ENCODE data around the gene SPSB2.

The SPSB2 gene

DNA sequence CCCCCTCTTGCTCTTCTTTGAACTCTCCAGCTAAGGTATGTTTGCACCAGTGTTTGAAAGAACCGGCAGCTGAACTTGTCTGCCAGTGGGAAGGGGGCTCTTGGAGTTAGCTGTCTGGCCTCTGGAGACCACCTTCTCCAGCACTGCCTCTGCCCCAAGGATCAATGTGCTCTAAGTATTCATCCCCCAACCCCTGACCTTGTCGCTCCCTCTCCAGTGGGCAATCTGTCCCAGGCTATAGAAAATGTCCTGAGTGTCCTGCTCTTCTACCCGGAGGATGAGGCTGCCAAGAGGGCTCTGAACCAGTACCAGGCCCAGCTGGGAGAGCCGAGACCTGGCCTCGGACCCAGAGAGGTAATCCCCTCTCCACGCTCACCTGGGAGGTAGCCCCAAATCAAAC, 42.1 kb downstream of the SPSB2 start:
- DNase-seq (ENCODE audit: low spot score) = no peak

DNA sequence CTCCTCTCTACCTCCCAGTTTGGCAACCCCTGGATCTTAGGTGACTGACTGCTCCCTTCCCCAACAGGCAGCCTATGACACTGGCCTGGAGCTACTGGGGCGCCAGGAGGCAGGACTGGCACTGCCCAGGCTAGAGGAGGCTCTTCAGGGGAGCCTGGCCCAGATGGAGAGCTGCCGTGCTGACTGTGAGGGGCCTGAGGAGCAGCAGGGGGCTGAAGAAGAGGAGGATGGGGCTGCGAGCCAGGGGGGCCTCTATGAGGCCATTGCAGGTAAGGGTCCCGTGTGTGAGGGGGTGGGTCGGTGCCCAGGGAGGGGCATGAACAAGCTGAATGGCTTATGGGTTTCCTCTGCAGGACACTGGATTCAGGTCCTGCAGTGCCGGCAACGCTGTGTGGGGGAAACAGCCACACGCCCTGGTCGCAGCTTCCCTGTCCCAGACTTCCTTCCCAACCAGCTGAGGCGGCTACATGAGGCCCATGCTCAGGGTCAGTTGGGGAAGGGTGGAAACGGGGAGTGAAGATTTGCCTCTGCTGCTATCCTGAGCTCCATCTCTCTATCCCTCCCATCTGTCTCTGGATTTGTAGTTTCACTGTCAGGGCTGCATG, 42.7 kb downstream of the SPSB2 start:
- no peak for DNase-seq (ENCODE audit: low spot score)

DNA sequence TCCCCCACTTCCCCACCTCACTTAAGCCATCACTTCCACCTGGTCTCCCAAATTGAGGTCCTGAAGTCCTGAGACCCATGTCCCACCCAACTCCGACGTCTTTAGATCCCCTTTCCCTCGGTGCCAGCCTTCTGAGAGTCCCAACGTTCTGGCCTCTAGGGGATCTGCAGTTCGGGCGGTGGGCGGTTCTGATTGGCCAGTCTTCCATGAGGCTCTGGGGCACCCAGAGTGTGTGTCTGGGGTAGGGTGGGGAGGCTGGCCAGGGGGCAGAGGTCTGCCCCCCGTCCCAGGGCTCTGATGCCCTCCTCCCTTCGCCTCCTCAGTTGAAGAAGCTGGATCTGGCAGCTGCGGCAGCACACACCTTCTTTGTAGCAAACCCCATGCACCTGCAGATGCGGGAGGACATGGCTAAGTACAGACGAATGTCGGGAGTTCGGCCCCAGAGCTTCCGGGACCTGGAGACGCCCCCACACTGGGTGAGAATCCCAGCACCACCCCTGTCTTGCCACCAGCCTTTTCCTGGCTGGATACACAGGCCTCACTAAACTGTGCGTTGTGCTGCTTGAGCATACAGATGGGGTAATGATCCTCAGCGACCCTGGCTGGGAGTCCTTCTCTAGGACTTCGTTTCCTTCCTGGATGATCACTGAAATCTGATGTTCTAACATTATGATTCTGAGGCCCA, 43.4 kb downstream of the SPSB2 start:
- peak; percentile 86 for DNase-seq (ENCODE audit: low spot score)

DNA sequence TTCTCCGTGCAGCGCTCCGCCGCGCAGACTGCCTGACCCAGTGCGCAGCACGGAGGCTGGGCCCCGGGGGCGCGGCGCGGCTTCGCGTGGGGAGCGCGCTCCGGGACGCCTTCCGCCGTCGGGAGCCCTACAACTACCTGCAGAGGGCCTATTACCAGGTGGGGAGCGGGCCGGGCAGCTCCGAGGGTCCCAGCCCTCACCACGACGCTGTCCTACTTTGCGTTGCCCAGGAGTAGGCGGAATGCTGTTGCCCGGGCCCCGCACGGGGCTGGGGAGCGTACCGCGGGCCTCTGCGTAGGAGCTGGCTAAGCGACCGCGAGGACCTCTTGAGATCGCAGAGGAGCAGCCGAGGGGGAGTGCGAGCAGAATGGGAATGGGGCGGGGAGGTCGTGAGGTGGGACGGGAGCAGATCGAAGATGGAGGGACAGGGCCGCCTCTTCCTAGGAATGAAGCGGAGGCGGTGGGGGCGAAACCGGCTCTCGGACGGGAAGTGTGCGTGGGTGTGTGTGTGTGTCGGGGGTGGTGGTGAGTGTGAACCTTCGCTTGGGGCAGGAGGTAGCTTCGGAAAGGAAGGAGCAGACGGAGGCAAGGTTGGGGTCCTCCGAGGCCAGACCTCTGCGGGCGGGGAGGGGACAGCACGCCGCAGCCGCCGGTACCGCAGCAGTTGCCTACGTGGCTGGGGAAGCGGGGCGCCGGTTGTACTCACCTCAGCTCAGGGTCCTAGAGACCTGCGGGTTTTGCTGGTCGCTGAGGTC, 44.1 kb downstream of the SPSB2 start:
- DNase-seq (ENCODE audit: low spot score) = peak; percentile 74

DNA sequence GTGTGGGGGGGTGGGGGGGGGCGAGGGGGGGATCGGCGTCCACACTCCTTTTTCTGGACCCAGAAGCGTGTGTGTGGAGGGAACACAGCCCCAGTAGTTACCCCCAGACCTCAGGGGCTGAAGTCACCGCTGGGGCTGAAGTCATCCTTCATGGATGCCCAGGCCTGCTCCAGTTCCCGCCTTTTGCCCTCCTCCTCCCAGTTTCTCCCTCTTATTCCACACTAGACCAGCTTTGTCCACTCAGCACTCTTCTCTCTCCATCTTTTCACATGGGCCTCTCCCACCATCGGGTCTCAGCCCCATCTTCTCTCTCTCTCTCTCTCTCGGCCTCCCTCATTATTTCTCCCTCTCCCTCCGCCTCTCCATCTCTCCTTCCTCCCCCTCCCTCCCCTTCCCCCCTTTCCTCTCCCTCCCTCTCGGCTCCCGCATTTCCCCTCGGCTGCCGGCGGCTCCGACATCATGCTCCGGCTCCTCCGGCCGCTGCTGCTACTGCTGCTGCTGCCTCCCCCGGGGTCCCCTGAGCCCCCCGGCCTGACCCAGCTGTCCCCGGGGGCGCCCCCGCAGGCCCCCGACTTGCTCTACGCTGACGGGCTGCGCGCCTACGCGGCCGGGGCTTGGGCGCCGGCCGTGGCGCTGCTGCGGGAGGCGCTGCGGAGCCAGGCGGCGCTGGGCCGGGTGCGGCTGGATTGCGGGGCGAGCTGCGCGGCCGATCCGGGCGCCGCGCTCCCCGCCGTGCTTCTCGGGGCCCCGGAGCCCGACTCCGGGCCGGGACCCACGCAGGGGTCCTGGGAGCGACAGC, 44.9 kb downstream of the SPSB2 start, which contains the start of gene P3H3:
TSS of gene P3H3 (plus strand) at position 426 of the 799 bp plus-strand sequence. CDS start at position 460, 34 bp downstream.
- peak; percentile 73 for DNase-seq (ENCODE audit: low spot score)

DNA sequence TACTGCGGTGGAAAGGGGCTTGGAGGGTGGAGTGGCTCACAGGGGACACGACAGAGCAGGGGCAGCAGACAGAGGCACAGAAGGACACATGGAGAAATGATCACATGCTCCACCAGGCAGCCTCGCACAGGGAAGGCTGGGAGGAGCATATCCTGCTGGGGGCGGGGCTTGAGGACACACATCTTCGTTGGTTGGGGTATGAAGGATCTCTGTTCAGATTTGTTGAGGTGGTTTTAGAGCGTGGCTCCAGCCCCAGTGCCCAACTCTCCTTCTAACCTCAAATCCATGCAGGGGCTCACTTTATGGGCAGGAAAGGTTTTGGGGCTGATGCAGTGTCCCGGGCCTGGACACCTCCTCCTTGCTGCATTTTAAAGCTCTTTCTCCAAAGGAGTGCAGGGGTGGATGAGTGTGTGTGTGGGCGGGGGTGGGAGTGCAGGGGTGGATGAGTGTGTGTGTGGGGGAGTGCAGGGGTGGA, 45.6 kb downstream of the SPSB2 start:
- DNase-seq (ENCODE audit: low spot score) = peak; percentile 95

DNA sequence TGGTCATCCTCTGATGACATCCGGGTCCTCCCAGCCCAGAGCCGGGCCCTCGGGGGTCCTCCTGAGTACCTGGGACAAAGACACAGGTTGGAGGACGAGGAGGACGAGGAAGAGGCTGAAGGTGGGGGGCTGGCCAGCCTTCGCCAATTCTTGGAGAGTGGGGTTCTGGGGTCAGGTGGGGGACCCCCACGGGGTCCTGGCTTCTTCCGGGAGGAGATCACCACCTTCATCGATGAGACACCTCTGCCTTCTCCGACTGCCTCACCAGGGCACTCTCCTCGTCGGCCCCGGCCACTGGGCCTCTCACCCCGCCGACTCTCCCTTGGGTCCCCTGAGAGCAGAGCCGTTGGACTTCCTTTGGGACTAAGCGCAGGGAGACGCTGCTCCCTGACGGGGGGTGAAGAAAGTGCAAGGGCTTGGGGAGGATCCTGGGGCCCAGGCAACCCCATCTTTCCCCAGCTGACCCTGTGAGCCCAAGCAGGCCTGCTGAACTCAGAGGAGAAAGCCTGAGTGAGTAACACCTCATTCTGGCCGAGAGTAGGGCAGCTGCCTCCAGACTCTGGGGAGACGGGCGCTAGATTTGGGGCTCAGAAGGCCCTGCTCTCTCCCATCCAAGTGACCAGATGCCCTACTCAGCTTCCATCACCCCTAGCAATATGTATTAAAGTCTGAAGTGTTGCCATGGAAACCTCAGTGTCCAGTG, 46.2 kb downstream of the SPSB2 start:
- DNase-seq (ENCODE audit: low spot score) = no peak

DNA sequence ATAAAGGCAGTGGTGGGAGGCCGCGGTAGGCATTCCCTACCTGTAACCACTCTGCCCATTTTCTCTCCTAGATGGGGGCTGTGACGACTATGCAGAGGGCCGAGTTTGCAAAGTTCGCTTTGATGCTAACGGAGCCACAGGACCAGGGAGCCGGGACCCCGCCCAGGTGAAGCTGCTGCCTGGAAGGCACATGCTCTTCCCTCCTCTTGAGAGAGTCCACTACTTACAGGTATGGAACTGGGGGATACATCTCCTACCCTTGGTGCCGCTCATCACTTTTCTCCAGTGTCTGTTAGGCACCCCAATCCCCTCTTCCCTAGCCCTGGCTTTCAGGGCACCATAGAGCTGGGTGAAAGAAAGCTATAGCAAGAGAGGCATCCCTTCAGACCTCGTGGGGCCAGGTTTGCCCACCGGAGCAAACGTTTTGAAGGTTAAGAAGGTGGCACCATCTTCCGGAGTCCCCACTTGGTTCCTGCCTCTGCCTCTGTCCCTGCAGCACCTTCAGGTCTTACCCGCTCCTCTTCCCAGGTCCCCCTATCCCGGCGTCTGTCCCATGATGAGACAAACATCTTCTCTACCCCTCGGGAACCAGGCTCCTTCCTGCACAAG, 46.9 kb downstream of the SPSB2 start:
- DNase-seq (ENCODE audit: low spot score) = no peak

DNA sequence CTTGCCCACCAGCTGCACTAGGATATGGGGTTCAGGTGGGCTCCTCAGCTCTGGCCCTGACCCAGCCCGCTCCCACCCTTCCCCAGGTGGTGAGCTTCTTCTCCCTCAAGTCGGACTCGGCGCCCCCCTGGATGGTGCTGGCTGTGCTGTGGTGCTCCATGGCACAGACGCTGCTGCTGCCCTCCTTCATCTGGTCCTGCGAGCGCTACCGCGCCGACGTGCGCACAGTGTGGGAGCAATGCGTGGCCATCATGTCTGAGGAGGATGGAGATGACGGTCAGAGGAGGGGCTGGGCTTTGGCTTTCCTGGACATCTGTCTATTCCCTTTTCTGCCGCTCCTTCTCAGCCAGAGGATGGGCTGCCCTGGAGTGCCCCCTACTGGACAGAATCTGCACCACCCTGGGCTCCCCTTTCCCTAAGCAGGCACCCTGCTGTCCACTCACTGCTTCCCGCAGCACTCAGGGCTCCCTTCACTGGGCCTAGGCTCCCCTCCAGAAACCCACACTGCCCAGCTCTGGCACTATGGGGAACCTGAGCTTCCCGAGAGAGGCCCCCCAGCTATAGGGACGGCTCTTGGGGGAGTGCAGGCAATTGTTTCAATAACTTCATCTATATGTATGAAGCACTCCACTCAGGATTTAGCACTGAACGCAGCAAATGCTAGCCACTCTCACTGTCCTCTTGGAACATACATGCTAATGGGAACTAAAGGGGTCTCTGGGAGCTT, 47.5 kb downstream of the SPSB2 start:
- DNase-seq (ENCODE audit: low spot score) = peak; percentile 98

DNA sequence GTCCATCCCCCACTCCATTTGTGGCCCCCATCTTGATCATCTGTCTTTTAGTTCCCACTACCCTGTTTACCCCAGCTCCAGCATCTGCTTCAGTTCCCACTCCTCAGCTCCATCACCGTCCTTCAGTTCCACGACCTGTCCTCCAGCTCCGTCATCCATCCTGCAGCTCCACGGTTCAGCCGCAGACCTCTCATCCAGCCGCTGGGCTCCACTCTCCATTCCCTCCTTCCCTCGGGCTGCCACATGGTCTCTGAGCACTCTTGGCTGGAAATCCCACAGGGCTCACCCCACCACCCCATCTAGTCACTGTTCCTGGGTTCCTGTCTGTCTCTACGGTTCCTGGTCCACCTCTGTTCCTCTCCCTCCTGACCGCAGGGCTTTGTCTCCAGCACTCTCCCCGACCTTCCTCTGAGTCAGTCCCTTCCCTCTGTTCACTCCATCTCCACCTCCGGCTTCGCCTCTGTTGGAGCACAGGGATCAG, 48.2 kb downstream of the SPSB2 start:
- DNase-seq (ENCODE audit: low spot score) = no peak

DNA sequence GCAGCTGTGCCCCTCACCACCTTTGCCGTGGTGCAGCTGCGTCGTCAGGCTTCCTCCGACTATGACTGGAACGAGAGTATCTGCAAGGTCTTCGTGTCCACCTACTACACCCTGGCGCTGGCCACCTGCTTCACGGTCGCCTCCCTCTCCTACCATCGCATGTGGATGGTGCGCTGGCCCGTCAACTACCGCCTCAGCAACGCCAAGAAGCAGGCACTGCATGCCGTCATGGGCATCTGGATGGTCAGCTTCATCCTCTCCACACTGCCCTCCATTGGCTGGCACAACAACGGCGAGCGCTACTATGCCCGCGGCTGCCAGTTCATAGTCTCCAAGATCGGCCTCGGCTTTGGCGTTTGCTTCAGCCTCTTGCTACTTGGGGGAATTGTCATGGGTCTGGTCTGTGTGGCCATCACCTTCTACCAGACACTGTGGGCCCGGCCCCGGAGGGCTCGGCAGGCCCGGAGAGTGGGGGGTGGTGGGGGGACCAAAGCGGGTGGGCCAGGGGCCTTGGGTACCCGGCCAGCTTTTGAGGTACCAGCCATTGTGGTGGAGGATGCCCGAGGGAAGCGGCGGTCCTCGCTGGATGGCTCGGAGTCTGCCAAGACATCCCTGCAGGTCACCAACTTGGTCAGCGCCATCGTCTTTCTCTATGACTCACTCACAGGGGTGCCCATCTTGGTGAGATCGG, 48.9 kb downstream of the SPSB2 start:
- DNase-seq (ENCODE audit: low spot score) = no peak

DNA sequence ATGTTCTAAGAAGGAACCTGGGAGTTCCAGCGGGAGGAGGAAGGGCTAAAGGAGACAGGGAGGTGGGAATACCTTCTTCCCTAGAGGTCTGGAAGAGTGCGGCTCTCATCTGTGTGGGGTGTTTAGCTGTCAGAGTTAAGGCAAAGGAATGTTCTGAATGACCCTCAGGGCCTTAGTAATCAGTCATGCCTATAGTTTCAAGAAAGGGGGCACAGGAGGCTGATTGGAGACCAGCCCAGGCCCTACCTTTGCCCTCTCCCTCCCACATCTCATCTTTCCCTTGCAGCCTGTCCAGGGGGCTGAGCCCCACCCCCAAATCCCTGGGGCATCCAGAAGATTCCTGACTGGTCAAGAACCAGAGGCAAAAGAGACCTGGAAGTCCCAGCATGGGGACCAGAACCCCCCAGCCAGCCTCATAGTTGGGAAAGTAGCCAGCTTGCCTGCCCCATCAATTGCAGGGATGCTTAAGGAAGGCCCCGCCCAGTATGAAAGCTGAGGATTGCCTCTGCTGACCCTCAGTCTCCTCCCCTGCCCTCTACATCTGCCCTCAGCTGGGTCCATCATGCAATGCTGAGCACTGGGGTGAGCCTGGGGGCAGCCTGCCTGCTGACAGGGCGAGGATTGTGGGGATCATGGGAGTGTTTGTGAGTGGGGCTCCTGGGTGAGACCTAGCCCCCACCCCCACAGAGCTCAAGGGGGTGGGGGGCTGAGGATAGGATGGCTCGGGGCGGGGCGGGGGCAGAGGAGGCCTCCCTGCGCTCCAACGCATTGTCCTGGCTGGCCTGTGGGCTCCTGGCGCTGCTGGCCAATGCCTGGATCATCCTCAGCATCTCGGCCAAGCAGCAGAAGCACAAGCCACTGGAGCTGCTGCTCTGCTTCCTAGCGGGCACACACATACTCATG, 49.7 kb downstream of the SPSB2 start:
- no peak for DNase-seq (ENCODE audit: low spot score)

DNA sequence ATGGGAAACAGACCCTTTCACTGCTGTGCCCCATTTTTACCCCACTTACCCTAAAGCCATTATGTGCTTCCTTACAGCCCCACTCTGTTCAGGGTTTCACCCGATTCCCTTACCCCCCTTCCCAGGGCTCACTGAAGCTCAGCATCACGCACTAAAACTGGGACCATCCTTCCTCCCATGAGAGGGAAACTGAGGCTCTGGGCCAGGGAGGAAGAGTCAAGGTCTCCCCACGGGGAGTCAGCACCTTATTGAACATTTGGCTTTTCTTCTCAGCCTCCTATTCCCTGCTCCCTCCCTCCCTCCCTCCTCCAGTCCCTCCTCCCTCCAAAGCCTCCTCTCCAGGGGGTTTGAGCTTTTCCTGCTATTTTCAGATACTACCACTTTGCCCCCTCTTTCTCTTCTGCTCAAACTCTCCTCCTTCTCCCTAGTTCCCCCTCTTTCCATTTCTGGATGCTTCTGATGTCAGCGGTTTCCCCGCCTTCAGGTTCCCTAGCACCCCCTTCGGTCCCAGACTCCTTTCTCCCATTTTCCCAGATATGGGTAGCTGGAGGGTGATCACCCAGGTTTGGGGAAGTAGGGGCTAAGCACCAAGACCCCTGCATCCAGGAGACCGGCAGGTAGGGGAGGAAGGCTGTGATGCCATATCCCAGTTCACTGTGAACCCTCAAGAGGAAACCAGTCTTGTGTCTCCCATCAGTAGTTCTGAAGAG, 50.5 kb downstream of the SPSB2 start:
- DNase-seq (ENCODE audit: low spot score) = no peak

DNA sequence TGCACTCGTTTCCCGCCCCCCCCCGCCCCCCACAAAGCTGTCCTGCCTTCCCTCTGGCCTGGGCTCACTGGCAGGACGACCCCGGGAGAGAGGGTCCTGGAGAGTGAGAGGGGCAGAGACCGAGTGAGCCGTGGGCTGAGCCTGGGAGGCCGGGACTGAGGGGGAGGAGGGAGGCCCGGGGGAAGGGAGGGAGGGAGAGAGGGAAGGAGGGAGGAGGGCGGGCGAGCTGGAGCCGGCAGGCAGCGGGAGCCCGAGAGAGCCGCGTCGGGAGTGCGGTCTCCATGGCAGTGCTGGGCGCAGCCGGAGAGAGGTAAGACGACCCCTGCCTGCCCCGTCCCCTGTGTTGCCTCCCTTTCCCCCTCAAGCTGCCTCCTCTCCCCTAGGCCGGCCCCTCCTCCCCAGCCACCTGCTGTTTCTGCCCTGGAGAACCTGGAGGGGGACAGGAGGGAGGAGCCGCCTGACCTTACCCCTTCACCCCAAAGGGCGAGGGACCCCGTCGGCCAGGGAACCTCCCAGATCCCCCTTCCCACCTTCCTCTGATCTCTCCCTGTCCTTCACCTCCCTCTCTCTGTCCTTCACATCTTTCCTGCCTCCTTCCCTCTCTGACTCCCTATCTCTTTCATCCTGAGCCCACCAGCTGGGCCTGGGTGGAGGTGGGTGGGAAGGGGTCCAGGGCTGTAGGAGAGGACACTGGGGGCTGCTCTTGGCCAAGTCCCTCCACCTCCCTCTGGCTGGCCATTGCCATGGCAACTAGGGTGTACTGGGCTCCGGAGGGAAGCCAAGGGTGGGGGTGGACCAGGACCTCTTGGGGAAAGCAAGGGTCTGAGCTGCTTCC, 51.3 kb downstream of the SPSB2 start, which contains the start of gene GPR162:
TSS of gene GPR162 (plus strand) at position 231 of the 835 bp plus-strand sequence. CDS start 2,078 bp downstream, outside the sequence.
- DNase-seq (ENCODE audit: low spot score) = peak; percentile 78
